ENCODE results near the gene HASPIN.

GRCh38 chr17:3693829-3694231, 29.9 kb upstream of the HASPIN start:
- TF ChIP-seq CTCF (IDR thresholded peaks at IDR 0.05): no peak
- no peak for TF ChIP-seq POLR2A (IDR thresholded peaks at IDR 0.05)

Data from heart left ventricle (tissue), 13 donors.